Measurements from ENCODE around the gene CMC2.

The CMC2 gene

GRCh38 chr16:81006813-81007695 is at the start of gene CMC2, which contains the start of gene CENPN:
CMC2 (minus strand) TSS chr16:81006885; CDS start chr16:80997394, 9,491 bp downstream.
CENPN (plus strand) TSS chr16:81007214; CDS start chr16:81011940, 4,726 bp downstream.
- peak; percentile 96 for DNase-seq (ENCODE audit: low spot score)

- no peak for DNase-seq (ENCODE audit: low spot score)
Observed at GRCh38 chr16:81053761-81054160, 47.1 kb upstream of the CMC2 start.

GRCh38 chr16:81042821-81043220 is 36.1 kb upstream of the CMC2 start:
- DNase-seq (ENCODE audit: low spot score): no peak

DNA sequence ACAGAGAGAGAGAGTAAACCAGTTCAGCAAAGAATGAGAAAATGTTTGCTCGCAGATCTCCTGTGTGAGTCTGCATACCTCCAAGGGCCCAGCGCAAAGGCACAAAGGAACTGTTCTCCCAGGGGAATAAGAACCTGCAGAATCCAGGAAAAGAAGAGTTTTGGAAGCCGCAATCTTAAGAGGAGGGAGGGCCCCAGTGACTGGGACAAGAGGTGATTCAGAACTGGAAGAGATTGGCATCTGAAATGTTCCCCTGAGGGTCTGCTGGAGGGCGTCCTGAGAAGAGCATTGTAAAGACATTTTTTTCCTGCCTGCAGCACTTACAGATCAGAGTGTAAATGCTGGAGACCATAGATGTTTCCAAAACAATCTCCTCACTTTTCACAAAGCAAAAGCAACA is 35.0 kb upstream of the CMC2 start:
- no peak for DNase-seq (ENCODE audit: low spot score)

DNA sequence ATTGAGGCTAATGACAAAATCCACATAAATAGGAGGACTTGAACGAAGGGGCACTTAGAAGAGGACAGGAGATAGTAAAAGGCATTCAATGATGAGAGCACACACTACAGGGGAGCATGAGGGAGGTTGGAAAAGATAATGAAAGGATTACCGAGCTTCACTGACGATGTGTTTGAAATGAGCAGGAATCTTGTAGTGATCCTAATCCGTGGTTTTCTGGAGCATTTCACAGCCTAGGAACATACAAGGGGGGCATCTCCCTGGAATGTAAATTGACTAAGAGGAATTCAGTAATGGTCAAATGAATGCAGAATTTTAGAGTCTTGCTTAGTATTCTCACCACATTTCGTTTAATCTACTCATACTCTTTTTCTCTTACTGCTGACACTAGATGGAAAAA is 34.2 kb upstream of the CMC2 start:
- DNase-seq (ENCODE audit: low spot score): no peak

DNA sequence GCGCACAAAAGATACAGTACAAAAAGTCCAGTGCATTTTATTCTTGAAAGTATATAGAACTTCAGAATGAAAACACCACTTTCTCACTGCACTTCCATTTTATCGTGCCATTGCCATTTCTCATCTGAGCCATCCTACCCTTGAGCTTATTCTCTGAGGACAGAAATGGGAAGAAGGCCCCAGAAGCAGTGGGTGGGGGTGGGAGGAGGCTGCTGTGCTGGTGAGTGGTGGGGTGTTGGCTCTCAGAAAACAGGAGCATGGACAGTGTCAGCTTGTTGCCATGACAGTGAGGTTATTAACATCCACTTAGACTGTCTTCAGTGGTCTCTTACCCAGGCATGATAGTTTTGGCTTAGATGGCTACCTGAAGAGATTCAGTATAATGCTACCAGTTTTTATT is 33.4 kb upstream of the CMC2 start:
- DNase-seq (ENCODE audit: low spot score): no peak

DNA sequence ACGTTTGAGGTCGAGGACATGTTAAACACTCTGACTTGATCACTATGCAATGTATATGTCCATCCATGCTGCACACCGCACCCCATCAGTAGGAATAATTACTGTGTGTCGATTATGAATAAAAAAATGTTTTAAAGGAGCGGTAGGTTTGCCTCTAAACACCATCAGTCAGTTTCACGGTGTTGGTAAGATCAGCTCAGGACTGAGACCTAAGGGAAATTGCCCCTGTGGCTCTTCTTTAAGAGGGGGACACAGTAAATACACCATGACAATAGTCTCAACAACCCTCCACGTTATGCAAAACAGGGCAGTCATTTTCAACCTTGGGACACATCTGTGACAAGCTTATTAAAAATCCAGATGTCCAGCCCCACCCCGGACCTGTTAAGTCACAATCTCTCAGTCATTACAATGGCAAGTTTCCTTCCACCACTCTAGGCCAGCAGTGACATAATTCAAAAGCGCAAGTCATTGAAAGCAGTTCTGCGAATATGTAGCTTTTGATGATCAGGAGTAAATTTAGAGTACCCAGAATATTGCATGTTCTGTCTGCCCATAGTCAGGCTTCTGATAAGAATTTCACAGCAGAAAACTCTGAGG is 30.2 kb upstream of the CMC2 start:
- DNase-seq (ENCODE audit: low spot score): peak; percentile 4

DNA sequence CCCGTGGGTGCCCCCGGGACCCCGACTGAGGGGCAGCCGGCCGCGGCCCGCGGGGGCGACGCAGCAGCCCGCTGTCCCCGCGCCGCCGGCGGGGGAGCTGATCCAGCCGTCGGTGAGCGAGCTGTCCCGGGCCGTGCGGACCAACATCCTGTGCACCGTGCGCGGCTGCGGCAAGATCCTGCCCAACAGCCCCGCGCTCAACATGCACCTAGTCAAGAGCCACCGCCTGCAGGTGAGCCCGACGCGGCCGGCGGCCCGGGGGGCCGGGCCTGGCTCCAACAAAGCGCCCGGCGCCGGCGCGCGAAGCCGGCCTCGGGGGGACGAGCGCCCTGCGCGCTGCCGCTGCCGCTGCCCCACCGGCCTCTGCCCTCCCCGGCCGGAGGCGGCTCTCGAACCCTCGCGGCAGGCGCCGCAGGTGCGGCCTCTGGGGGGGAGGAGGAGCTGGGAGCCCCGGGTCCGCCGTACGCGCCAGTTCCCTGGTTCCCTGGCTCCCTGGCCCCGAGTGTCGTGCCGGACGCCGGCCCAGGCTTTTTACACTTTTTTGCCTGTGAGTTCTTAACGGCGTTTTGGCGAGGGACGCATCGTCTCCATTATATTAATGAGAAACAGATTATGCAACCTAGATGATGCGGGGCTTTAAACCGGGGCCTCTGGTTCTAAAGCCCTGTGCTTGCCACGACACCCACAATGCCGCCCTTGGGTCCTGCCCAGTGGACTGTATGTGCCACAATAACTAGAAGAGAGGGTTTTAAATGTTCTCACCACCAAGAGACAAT is 29.5 kb upstream of the CMC2 start:
- peak; percentile 16 for DNase-seq (ENCODE audit: low spot score)

DNA sequence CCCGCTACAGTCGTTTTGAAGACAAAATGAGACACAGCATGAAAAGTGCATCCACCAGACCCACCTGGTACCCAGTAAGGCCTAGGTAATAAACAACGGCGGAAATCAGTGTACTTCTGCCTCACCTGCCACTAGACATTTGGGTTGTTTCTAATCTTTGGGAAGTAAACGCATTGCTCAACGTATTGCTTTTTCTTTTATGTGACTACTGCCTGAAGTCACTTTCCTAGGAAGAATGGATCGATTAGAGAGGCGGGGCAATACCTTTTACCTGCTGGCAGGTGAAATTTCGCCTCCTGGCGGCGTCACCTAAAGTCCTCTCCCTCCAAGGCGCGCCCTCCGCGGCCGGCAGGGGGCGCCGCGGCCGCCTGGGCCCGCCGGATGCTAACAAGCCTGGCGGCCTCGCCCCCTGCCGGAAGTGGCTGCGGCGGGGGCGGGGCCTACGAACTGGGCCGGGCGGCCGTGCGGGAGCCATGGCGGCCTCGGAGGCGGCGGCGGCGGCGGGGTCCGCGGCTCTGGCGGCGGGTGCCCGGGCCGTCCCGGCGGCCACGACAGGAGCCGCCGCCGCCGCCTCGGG is 28.8 kb upstream of the CMC2 start, which contains the start of gene ATMIN:
TSS of gene ATMIN (plus strand) at position 445 of the 577 bp plus-strand sequence. CDS start at position 474, 29 bp downstream.
- DNase-seq (ENCODE audit: low spot score): peak; percentile 90

GRCh38 chr16:81029930-81030604 is 23.4 kb upstream of the CMC2 start:
- no peak for DNase-seq (ENCODE audit: low spot score)

DNA sequence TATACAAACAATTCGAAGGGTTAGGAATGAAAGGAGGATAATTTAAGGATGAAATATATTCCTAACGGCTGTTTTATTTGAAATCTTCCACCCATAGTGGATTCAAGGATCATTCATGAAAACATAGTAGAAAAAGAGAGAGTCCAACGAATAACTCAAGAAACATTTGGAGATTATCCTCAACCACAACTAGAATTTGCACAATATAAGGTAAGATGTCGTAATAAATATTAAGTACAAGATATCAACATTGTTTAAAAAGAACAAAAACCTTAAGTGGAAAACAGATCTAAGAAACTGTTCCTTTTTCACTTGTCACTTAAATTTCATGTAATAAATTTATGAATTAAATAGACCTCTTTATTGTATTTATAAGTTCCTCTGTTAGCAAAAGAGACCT is 19.7 kb upstream of the CMC2 start:
- DNase-seq (ENCODE audit: low spot score): no peak

DNA sequence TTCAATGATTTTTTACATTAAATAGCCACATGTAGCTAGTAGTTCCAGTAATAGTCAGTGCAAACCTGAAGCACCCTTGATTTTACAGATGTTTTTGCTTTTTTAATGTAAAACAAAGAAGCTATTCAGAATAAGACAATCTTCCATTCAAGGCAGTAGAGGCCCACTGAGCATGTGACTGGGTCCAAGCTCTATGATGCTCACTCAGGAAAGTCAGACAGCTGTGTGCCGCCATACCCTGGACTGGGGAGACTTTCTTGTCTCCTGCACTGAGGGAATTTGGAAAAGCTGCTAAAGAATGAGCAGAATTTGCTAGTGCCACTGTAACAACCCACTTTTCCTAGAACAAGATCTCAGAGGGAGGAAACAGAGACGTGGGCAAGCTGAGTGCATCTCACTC is 11.8 kb upstream of the CMC2 start:
- no peak for DNase-seq (ENCODE audit: low spot score)

DNA sequence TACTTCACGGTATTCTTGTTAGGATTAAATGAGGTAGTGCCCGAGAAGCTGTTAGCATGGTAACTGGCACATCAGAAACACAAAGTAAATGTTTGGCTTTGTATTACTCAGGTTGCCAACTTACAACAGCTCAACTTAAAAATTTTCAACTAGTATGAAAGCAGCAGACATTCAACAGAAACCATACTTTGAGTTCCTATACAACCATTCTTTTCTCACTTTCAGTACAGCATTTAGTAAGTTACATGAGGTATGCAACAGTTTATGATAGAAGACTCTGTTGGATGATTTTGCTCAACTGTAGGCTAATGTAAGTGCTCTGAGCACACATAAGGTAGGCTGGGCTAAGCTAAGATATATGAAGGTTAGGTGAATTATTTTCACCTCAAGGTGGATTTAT is 8.0 kb upstream of the CMC2 start:
- no peak for DNase-seq (ENCODE audit: low spot score)

GRCh38 chr16:81012974-81013373 is 6.3 kb upstream of the CMC2 start:
- DNase-seq (ENCODE audit: low spot score): no peak

DNA sequence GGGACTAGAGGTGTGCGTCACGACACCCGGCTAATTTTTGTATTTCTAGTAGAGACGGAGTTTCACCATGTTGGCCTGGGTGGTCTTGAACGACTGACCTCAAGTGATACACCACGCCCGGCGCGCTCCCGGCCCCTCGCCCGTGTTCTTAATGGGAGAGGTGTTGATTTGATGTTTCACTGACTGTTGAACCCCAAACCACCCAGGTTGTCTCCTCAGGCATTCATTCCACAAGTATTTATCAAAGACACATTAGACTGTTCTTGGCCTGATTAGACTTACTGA is 1.8 kb upstream of the CMC2 start:
- no peak for DNase-seq (ENCODE audit: low spot score)

DNA sequence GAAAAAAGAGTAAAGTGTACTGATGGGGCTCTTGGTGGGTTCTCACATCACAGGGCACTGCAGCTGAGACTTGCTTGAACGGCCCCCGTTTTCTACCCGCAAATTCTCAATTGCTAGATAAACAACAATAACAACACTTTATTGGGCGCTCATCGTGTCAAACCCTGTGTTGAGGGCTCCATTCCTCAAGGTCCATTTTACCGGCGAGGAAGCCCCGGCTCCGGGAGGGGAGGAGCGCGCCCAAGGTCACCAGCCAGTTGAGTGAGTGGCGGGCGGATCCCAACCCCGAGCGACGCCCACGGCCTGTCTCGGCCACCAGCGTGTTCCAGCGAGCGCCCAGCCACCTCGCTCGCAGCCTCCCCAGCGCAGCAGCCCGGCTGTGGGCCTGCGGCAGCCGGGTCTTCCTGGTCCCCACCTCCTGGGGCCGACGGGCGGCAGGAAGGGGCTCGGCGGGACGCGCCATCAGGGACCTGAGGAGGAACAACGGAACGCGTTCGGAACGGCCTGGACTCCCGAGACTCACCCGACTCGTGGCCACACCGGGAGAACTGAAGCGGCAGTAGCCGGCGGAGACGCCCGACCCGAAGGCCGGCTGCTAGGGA is 373 bp downstream of the CMC2 start:
- peak; percentile 71 for DNase-seq (ENCODE audit: low spot score)

GRCh38 chr16:81005610-81006161 is 999 bp downstream of the CMC2 start:
- no peak for DNase-seq (ENCODE audit: low spot score)

DNA sequence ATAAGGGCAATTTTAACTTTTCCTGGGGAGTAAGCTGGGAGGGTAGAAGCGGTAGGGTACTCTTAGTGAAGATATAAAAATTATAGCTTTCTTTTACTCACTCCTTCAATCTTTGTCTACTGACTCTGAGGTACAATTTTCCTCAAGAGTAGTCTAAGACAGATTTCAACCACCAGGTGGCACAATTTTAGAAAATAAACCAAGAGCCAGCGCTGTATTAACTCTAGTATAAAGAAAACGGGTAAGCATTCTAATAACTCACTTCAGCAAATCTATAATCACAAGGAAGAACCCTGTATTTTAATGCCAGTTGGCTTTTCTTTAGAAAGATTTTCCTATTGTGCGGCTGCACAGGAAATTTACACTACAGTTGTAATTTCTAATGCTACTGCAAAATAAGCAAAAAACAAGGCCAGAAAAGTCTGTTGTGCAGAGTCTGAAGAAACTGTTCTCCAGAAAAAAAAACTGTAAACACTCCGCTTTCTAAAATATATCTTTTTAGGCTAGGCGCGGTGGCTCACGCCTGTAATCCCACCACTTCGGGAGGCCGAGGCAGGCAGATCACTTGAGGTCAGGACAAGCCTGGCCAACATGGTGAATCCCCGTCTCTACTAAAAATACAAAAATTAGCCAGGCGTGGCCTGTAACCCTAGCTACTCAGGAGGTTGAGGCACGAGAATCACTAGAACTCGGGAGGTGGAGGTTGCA is 1.9 kb downstream of the CMC2 start:
- DNase-seq (ENCODE audit: low spot score): peak; percentile 70

- DNase-seq (ENCODE audit: low spot score): no peak
Observed at GRCh38 chr16:81003610-81004460, 2.9 kb downstream of the CMC2 start.

- DNase-seq (ENCODE audit: low spot score): no peak
Observed at GRCh38 chr16:81003064-81003463, 3.6 kb downstream of the CMC2 start.
